Epithelial cell of proximal tubule (primary cell): ENCODE results near the gene CLCN1. TPM values are rescaled to one million over a fixed set of nuclear protein-coding genes. Genes with fewer than 3 reads are reported as not detected.
"Not testable (repeated sequence)": the region's sequence is repeated elsewhere in the genome, so short reads cannot be mapped to it uniquely, and the experiment has no call there.

Experiments used
- DNase-seq: peaks from one replicate; pipeline ENCODE4 v3.0.0-alpha.2; 2011; ENCODE audit warnings: low read depth
- H3K4me3 ChIP-seq: 2 replicates; pipeline ENCODE4 v1.5.1; 2011; ENCODE audit warnings: low read depth, mild to moderate bottlenecking, low read length
- total RNA-seq: library from RNA; depleted of rRNA; stranded (reverse); fragments of >200 nt; gene quantifications from 2 replicates; pipeline ENCODE4 v1.2.3, GENCODE V29; 2015
- TF ChIP-seq, protein P1 (sequence below): conservative IDR thresholded peaks from 2 replicates; pipeline ENCODE4 v1.5.1; 2012; ENCODE audit warnings: low read depth, mild to moderate bottlenecking, low read length

The CLCN1 gene
- total RNA-seq, 1 donor from 2014 or later, result not detected

DNA sequence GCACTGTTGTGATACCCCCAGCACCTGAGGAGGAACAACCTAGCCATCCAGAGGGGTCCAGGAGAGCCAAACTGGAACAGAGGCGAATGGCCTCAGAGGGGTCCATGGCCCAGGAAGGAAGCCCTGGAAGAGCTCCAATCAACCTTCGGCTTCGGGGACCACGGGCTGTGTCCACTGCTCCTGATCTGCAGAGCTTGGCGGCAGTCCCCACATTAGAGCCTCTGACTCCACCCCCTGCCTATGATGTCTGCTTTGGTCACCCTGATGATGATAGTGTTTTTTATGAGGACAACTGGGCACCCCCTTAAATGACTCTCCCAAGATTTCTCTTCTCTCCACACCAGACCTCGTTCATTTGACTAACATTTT, 29.4 kb upstream of the CLCN1 start:
- TF ChIP-seq, protein P1, sequence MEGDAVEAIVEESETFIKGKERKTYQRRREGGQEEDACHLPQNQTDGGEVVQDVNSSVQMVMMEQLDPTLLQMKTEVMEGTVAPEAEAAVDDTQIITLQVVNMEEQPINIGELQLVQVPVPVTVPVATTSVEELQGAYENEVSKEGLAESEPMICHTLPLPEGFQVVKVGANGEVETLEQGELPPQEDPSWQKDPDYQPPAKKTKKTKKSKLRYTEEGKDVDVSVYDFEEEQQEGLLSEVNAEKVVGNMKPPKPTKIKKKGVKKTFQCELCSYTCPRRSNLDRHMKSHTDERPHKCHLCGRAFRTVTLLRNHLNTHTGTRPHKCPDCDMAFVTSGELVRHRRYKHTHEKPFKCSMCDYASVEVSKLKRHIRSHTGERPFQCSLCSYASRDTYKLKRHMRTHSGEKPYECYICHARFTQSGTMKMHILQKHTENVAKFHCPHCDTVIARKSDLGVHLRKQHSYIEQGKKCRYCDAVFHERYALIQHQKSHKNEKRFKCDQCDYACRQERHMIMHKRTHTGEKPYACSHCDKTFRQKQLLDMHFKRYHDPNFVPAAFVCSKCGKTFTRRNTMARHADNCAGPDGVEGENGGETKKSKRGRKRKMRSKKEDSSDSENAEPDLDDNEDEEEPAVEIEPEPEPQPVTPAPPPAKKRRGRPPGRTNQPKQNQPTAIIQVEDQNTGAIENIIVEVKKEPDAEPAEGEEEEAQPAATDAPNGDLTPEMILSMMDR, result no peak
- no peak for DNase-seq

DNA sequence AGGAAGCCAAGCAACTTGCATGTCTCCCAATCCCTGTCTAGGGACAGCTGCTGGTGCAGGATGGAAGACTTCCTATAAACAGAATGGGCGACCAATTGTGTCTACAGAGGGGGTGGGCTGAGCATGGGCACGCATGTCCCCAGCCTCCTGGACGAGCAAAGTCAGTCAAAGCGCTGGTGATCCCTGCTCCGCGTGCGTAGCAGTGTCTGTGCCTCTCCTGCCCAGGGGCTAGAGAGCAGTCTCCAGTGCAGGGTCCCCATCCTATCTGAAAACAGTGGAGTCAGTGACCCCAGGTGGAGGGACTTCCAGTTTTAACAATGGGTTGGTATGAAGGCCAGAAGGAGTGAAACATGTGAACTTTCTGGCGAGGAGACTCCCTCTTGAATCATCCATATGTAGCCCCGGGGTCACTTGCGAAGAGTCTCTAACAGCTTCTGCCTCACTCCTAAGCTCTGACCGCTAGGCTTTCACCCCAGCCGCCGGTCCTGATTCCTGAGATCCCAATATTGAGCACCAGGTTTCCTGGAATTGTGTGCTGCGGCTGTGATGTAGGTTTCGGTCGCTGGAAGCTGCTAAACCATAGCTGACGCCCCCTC, 28.5 kb upstream of the CLCN1 start:
- DNase-seq, result no peak
- peak overlapping the region; percentile 40 for H3K4me3 ChIP-seq
- TF ChIP-seq, protein P1, result no peak

More for the DNA sequence above, 29.4 kb upstream of the CLCN1 start:
- H3K4me3 ChIP-seq, result peak overlapping the region; percentile 65

DNA sequence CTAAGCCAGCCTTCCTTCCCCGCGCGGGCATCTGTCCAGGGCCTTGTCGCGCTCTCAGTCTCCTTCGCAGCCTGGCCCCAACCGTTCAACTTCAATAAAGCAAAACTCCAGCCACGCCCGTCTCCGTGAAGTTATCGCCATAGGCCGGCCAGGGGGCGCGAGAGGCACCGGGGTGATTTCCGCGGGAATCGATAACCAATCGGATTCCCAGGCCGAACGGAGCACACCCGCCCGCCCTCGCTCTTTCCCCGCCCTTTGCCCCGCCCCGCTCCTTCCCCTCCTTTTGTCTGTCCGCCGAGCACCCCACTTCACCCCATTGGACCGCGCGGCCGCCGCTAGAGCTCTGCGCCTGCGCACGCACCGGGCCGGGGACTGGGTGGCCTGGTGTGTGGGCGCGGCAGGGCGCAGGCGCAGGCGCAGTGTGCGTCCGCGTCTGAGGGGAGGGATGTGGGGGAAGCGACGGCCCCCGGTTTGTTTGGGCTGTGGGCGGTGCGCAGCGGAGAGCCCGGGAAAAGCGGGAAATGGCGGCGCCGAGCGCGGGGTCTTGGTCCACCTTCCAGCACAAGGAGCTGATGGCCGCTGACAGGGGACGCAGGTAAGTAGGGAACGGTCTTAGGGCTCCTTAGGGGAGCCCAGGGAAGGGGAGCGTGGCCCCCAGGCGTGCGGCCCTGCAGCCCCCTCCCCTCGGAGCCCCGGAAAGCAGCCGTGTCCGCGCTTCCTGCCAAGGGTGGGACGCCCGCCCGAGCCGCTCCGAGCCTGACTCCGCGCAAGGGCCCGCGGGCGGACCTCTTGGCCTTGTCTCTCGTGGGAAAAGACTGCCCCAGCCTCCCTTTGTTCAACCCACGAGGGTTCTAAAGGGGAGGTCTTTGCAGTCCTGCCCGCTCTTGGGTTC, 27.7 kb upstream of the CLCN1 start, which contains the start of gene CASP2:
CASP2 (plus strand) TSS at position 417 of the 892 bp plus-strand sequence; CDS start at position 522, 105 bp downstream.
- peak within 1 kb of the TSS; percentile 96 for H3K4me3 ChIP-seq
- DNase-seq, result no peak
- TF ChIP-seq, protein P1, result peak; percentile 36

DNA sequence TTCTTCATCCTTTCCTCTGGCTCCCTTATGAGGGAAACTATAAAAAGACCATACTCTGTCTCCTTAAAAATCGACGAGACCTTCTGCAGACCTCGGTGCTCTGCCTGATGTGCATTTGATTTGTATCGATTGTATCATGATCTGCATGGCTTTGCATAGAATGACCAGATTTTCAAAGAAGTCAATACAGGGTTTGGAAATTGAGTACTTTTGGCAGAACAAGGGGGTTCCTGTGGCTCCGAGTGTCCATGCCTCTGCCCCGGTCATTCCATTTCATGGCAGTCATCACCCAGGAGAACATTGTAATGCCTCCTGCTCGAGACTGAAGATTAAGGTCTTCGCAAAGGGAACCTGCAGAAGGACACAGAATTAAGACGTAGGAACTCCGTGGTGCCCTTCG, 27.1 kb upstream of the CLCN1 start:
- DNase-seq, result no peak
- H3K4me3 ChIP-seq, result peak overlapping the region; percentile 96
- TF ChIP-seq, protein P1, result no peak

DNA sequence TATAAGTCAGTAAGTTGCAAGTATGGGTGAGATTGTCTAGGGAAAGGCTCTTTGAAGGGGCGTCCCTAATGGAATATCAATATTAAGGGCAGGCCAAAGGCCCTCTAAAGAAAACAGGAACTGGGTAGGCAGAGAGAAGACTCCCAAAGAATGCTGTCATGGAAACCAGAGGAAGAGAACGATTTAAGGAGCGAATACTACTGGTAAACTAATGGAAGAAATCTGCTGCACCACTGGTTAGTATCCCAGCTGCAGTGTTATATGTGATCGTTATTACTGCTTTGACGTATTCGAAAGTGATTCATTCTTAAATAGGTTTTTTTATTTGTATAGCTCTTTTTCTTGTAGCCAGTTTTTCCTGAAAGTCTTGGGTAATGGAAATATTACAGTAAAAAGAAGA, 26.5 kb upstream of the CLCN1 start:
- TF ChIP-seq, protein P1, result no peak
- no peak for DNase-seq
- peak overlapping the region; percentile 96 for H3K4me3 ChIP-seq

DNA sequence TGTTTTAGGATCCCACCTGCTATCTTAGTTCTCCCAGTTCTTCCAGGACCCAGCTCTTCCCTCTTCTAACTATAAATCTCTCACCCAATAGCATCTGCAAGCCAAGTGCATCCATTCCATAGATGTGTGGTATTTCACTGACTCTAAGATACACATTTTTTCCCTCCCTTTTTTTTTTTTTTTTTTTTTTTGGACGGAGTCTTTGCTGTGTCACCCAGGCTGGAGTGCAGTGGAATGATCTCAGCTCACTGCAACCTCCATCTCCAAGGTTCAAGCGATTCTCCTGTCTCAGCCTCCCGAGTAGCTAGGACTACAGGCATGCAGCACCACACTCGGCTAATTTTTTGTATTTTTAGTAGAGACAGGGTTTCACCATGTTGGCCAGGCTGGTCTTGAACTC, 26.0 kb upstream of the CLCN1 start:
- not testable (repeated sequence) for DNase-seq
- peak overlapping the region; percentile 96 for H3K4me3 ChIP-seq

DNA sequence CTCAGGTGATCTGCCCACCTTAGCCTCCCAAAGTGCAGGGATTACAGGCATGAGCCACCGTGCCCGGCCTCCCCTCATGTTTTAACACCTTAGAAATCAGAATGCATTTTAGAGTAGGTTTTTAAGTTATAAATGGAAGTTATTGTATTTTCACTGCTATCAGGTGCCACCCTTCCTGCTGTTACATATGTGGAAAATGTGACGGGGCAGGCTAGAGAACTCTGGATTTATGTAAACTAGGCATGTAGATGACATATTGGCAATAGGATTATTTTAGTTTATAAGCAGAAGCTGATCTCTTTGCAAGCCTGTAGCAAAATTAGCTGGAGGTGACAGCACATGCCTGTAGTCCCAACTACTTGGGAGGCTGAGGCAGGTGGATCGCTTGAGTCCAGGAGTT, 25.6 kb upstream of the CLCN1 start:
- TF ChIP-seq, protein P1, result no peak
- H3K4me3 ChIP-seq, result no peak overlapping the region
- DNase-seq, result no peak
